H1 (cell line): ENCODE data around the gene NFAM1. TPM values are rescaled to one million over a fixed set of nuclear protein-coding genes. Genes with fewer than 3 reads are reported as not detected.
A peak's percentile ranks its signal among the peaks of the same experiment; 100 is the strongest.

ENCODE experiments used
- CTCF ChIA-PET: fragments of 300-600 bp; sonication (Branson Sonifier 250); formaldehyde crosslinking; loops from one replicate; lab custom pipeline; 2021; ENCODE audit not compliant: partially characterized antibody; lab: Charles Lee
- POLR2A ChIA-PET: fragments of 300-600 bp; sonication (Branson Sonifier 250); formaldehyde crosslinking; loops from one replicate; lab custom pipeline; 2021; ENCODE audit warnings: inconsistent platforms; ENCODE audit not compliant: partially characterized antibody; lab: Charles Lee
- DNase-seq, 2 experiments: peaks; one replicate each; pipeline versions ENCODE4 v3.0.0 to v3.0.0-alpha.2; 2010 to 2022; ENCODE audit warnings: low spot score in 2 of 2, low read depth in 1 of 2, mixed read lengths in 1 of 2
- FAIRE-seq: peaks from 2 replicates; lab custom pipeline; 2011; peaks lifted over from hg19 to GRCh38; lab: Jason Lieb, UNC
- H2AFZ ChIP-seq: 2 replicates; pipeline ENCODE4 v1.8.1; 2012; ENCODE audit warnings: low read length, inconsistent platforms
- H2AK5ac ChIP-seq: 2 replicates; pipeline ENCODE4 v1.6.1; 2013; ENCODE audit warnings: low read depth, low read length
- H2BK120ac ChIP-seq: replicated peaks from 2 replicates; pipeline ENCODE3; 2013; ENCODE audit warnings: low read depth, low read length, inconsistent platforms
- H2BK12ac ChIP-seq: 2 replicates; pipeline ENCODE4 v1.6.1; 2013; ENCODE audit warnings: low read depth, low read length
- H2BK15ac ChIP-seq: 2 replicates; pipeline ENCODE4 v1.6.1; 2013; ENCODE audit warnings: low read length
- H2BK20ac ChIP-seq: 2 replicates; pipeline ENCODE4 v1.6.1; 2013; ENCODE audit warnings: low read length
- H2BK5ac ChIP-seq: 2 replicates; pipeline ENCODE4 v1.6.1; 2013; ENCODE audit warnings: low read depth, low read length
- H3K14ac ChIP-seq: 2 replicates; pipeline ENCODE4 v1.6.1; 2013; ENCODE audit warnings: inconsistent platforms; ENCODE audit not compliant: insufficient read length
- H3K18ac ChIP-seq: 2 replicates; pipeline ENCODE4 v1.6.1; 2013; ENCODE audit warnings: low read length; ENCODE audit errors: extremely low read depth
- H3K23ac ChIP-seq: 2 replicates; pipeline ENCODE4 v1.6.1; 2013; ENCODE audit warnings: inconsistent platforms; ENCODE audit not compliant: insufficient read length
- H3K23me2 ChIP-seq: 2 replicates; pipeline ENCODE4 v1.6.1; 2013; ENCODE audit warnings: low read depth, low read length
- H3K27ac ChIP-seq: 2 replicates; pipeline ENCODE4 v1.6.1; 2011; ENCODE audit warnings: low read depth, low read length, inconsistent platforms
- H3K27me3 ChIP-seq, 4 experiments: replicated peaks in 1 of 4; 1 replicate in 1 of 4; 2 replicates in 3 of 4; pipeline versions ENCODE4 v1.6.1 to v1.8.1; 2011 to 2013; ENCODE audit warnings: low read length in 3 of 4, mild to moderate bottlenecking in 3 of 4, inconsistent platforms in 2 of 4, mixed read lengths in 2 of 4, moderate library complexity in 1 of 4; ENCODE audit not compliant: control insufficient read depth in 3 of 4, insufficient read depth in 3 of 4; ENCODE audit errors: extremely low read depth in 1 of 4
- H3K36me3 ChIP-seq, 4 experiments: 2 replicates each; pipeline versions ENCODE4 v1.6.1 to v1.8.1; 2011 to 2013; ENCODE audit warnings: mild to moderate bottlenecking in 4 of 4, low read length in 3 of 4, moderate library complexity in 2 of 4, control low read depth in 1 of 4, inconsistent platforms in 1 of 4; ENCODE audit not compliant: insufficient read depth in 4 of 4, control insufficient read depth in 2 of 4
- H3K4ac ChIP-seq: replicated peaks from 2 replicates; pipeline ENCODE3; 2013; ENCODE audit warnings: low read length, low read depth, mixed read lengths, inconsistent platforms; ENCODE audit not compliant: insufficient read length
- H3K4me1 ChIP-seq, 4 experiments: replicated peaks in 1 of 4; 1 replicate in 1 of 4; 2 replicates in 3 of 4; pipeline versions ENCODE4 v1.6.1 to v1.8.1; 2011 to 2013; ENCODE audit warnings: low read length in 3 of 4, inconsistent platforms in 2 of 4, mixed read lengths in 1 of 4; ENCODE audit not compliant: insufficient read depth in 4 of 4, control insufficient read depth in 3 of 4
- H3K4me2 ChIP-seq, 2 experiments: 2 replicates each; pipeline versions ENCODE4 v1.6.1 to v1.8.1; 2011 to 2013; ENCODE audit warnings: low read depth in 2 of 2, low read length in 2 of 2, control low read depth in 1 of 2, inconsistent platforms in 1 of 2, mild to moderate bottlenecking in 1 of 2; ENCODE audit not compliant: insufficient read depth in 1 of 2
- H3K4me3 ChIP-seq, 4 experiments: fragments of 200-600, 300-600 bp in 1 of 4; sonication (generic), shearing (Covaris generic), sonication (Bioruptor Twin) in 1 of 4; 2 replicates each; pipeline versions ENCODE4 v1.5.1 to v1.8.1; 2011 to 2016; ENCODE audit warnings: low read length in 4 of 4, low read depth in 3 of 4, control low read depth in 2 of 4, inconsistent platforms in 2 of 4, mild to moderate bottlenecking in 2 of 4, mixed read lengths in 1 of 4, moderate library complexity in 1 of 4; ENCODE audit not compliant: insufficient read depth in 2 of 4; ENCODE audit errors: extremely low read depth in 1 of 4
- H3K56ac ChIP-seq: replicated peaks from 2 replicates; pipeline ENCODE3; 2013; ENCODE audit warnings: low read depth, mild to moderate bottlenecking, mixed read lengths, low read length, inconsistent platforms; ENCODE audit not compliant: insufficient read length
- H3K79me1 ChIP-seq: 2 replicates; pipeline ENCODE4 v1.6.1; 2013; ENCODE audit warnings: low read depth, low read length, control low read depth
- H3K79me2 ChIP-seq, 2 experiments: 2 replicates each; pipeline versions ENCODE4 v1.6.1 to v1.8.1; 2012 to 2013; ENCODE audit warnings: low read length in 2 of 2, mild to moderate bottlenecking in 2 of 2, inconsistent platforms in 1 of 2; ENCODE audit not compliant: insufficient read depth in 2 of 2, control insufficient read depth in 1 of 2
- H3K9ac ChIP-seq, 4 experiments: replicated peaks in 1 of 4; 1 replicate in 1 of 4; 2 replicates in 3 of 4; pipeline versions ENCODE4 v1.6.1 to v1.8.1; 2011 to 2013; ENCODE audit warnings: low read depth in 3 of 4, low read length in 3 of 4, control low read depth in 2 of 4, mild to moderate bottlenecking in 2 of 4, moderate library complexity in 2 of 4, inconsistent platforms in 1 of 4; ENCODE audit errors: extremely low read depth in 1 of 4
- H3K9me3 ChIP-seq, 2 experiments: 2 replicates each; pipeline versions ENCODE4 v1.6.1 to v1.8.1; 2012 to 2013; ENCODE audit warnings: mild to moderate bottlenecking in 2 of 2, moderate library complexity in 2 of 2, control low read depth in 1 of 2, inconsistent platforms in 1 of 2, low read depth in 1 of 2, low read length in 1 of 2, mixed read lengths in 1 of 2; ENCODE audit not compliant: insufficient read depth in 2 of 2
- H4K20me1 ChIP-seq, 2 experiments: replicated peaks in 1 of 2; 2 replicates each; pipeline versions ENCODE3 to v1.8.1; 2011 to 2013; ENCODE audit warnings: inconsistent platforms in 2 of 2, low read length in 2 of 2, mild to moderate bottlenecking in 1 of 2; ENCODE audit not compliant: insufficient read depth in 2 of 2, control insufficient read depth in 1 of 2
- H4K5ac ChIP-seq: 2 replicates; pipeline ENCODE4 v1.6.1; 2013; ENCODE audit warnings: low read length, low read depth, mixed read lengths, inconsistent platforms; ENCODE audit not compliant: insufficient read length
- H4K8ac ChIP-seq: 2 replicates; pipeline ENCODE4 v1.8.0; 2013; ENCODE audit warnings: mild to moderate bottlenecking, moderate library complexity, low read length, inconsistent platforms; ENCODE audit not compliant: insufficient read depth; ENCODE audit errors: extremely low read depth
- H4K91ac ChIP-seq: replicated peaks from 2 replicates; pipeline ENCODE3; 2013; ENCODE audit warnings: low read length, mixed read lengths, inconsistent platforms; ENCODE audit not compliant: insufficient read length
- ASH2L ChIP-seq: fragments of 200-600, 300-600 bp; sonication (generic); IDR thresholded peaks from one replicate; pipeline ENCODE4 v1.7.1; 2017; ENCODE audit warnings: low read length
- EP300 ChIP-seq, 2 experiments: IDR thresholded peaks; 1 replicate in 1 of 2; 2 replicates in 1 of 2; pipeline ENCODE4 v1.6.1; 2011 to 2012; ENCODE audit warnings: low read depth in 2 of 2, low read length in 2 of 2, mild to moderate bottlenecking in 2 of 2, borderline replicate concordance in 1 of 2, inconsistent platforms in 1 of 2, moderate library complexity in 1 of 2
- GABPA ChIP-seq: IDR thresholded peaks from 2 replicates; pipeline ENCODE4 v1.6.1; 2011; ENCODE audit warnings: mild to moderate bottlenecking, low read length, moderate library complexity, borderline replicate concordance; ENCODE audit not compliant: insufficient read depth
- HDAC2 ChIP-seq, 2 experiments: fragments of 300-600 bp in 1 of 2; sonication (generic) in 1 of 2; IDR thresholded peaks; 2 replicates each; pipeline ENCODE4 v1.6.1; 2011 to 2012; ENCODE audit warnings: low read depth in 2 of 2, low read length in 2 of 2, mild to moderate bottlenecking in 2 of 2, moderate library complexity in 2 of 2, borderline replicate concordance in 1 of 2, inconsistent platforms in 1 of 2
- MAFK ChIP-seq: IDR thresholded peaks from 2 replicates; pipeline ENCODE4 v1.6.1; 2012; ENCODE audit warnings: low read depth, mild to moderate bottlenecking, improper control_type of control experiment, low read length
- POLR2A ChIP-seq, 2 experiments: IDR thresholded peaks; 1 replicate in 1 of 2; 2 replicates in 1 of 2; pipeline ENCODE4 v1.6.1; 2011; ENCODE audit warnings: low read depth in 2 of 2, low read length in 2 of 2, mild to moderate bottlenecking in 2 of 2; ENCODE audit errors: control extremely low read depth in 1 of 2
- RFX5 ChIP-seq: IDR thresholded peaks from 2 replicates; pipeline ENCODE4 v1.6.1; 2011; ENCODE audit warnings: low read depth, low read length, improper control_type of control experiment, borderline replicate concordance
- RNF2 ChIP-seq: fragments of 200-900, 300-1000 bp; sonication (generic); IDR thresholded peaks from 2 replicates; pipeline ENCODE4 v1.7.1; 2016; ENCODE audit warnings: borderline replicate concordance, low read depth, mild to moderate bottlenecking, antibody characterized with exemption, low read length; ENCODE audit not compliant: poor library complexity, severe bottlenecking; ENCODE audit errors: missing control alignments
- SAP30 ChIP-seq: fragments of 300-600 bp; sonication (generic); IDR thresholded peaks from 2 replicates; pipeline ENCODE4 v1.7.1; 2012; ENCODE audit warnings: low read length, moderate library complexity, mild to moderate bottlenecking, inconsistent platforms; ENCODE audit not compliant: insufficient read depth, insufficient replicate concordance
- TAF1 ChIP-seq: IDR thresholded peaks from 2 replicates; pipeline ENCODE4 v1.6.1; 2011; ENCODE audit warnings: mild to moderate bottlenecking, low read depth, low read length
- TAF7 ChIP-seq: optimal IDR thresholded peaks from 2 replicates; pipeline ENCODE3; 2011; ENCODE audit warnings: low read depth, mild to moderate bottlenecking, inconsistent platforms, low read length, moderate library complexity, borderline replicate concordance
- WGBS, 2 experiments: shearing (Covaris generic) in 1 of 2; methylation state at CpG; one replicate each; pipeline versions ENCODE4 v1.1.6 to v1.1.7; 2013 to 2015; ENCODE audit warnings: low lambda C conversion rate in 2 of 2, mixed read lengths in 2 of 2, inconsistent platforms in 1 of 2, low coverage in 1 of 2, missing lambda C conversion rate in 1 of 2; ENCODE audit not compliant: insufficient replicate concordance in 2 of 2, insufficient coverage in 1 of 2, insufficient read length in 1 of 2; ENCODE audit errors: extremely low coverage in 1 of 2, missing lambda C conversion rate in 1 of 2; 5-methylcytosine and 5-hydroxymethylcytosine counted together
- polyA plus RNA-seq, 7 experiments: library from polyadenylated mRNA; depleted of rRNA in 3 of 7; stranded (reverse) in 5 of 7; unstranded in 2 of 7; fragments of >200 nt in 5 of 7; fragments of 200-250 nt in 2 of 7; gene quantifications; 1 replicate in 5 of 7; 2 replicates in 1 of 7; 4 replicates in 1 of 7; pipeline versions ENCODE4 v1.2.1 to v1.2.3, GENCODE V29; 2011 to 2013; ENCODE audit warnings: missing spikeins in 2 of 7, mixed read lengths in 2 of 7
- total RNA-seq: library from RNA; stranded (reverse); fragmentation: NEBNext Ultra II Directional; extraction: Animal tissue kit (Norgen Biotek cat#: 25700); gene quantifications from 2 replicates; pipeline ENCODE4 v1.2.1, GENCODE V29; 2021
- TF ChIP-seq, protein P1 (sequence below): IDR thresholded peaks from 2 replicates; pipeline ENCODE4 v1.6.1; 2012; ENCODE audit warnings: inconsistent platforms

NFAM1 gene
- total and polyA plus RNA-seq, 2 of the 8 experiments (the other 6 are each of a cell fraction or from before 2014, with no cell fraction given), result 0.62 to 0.73 TPM

DNA sequence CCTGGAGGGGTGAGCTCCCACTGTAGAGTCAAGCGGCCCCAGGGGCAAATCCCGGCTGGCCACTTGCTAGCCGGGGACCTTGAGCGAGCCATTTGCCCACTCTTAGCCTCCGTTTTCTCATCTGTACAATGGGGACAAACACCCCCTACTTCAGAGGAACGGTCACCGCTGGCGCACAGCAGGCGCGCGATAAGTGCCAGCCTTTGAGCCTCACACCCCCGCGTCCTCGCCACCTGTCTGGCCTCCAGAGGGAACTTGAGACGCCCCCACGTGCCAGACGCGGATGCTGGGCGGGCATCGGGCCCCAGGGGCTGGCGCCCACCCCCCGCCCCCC lies 89.1 kb downstream of the NFAM1 start:
- Histone ChIP-seq H4K5ac (no peak overlapping the region), H3K14ac (no peak overlapping the region), H3K79me1 (peaks cover 3% of the 10 kb centered on the region; the same call in 1 of the 2 replicates), H4K8ac (no peak overlapping the region; the same call in 1 of the 2 replicates), H3K27me3 (peaks cover 0 to 29% (median 18%) of the 10 kb centered on the region in 4 experiments; a peak in 5 of 7 replicates), H2BK5ac (no peak overlapping the region), H2BK20ac (no peak overlapping the region), H3K9ac (no peak overlapping the region), H3K4me1 (peaks cover 0 to 29% (median 17%) of the 10 kb centered on the region in 4 experiments; a peak in 6 of 7 replicates), H3K27ac (no peak overlapping the region), H2BK15ac (no peak overlapping the region), H3K9me3 (no peaks in the 10 kb centered on the region), H4K91ac (no peak overlapping the region), H4K20me1 (peaks cover 1 to 2% of the 10 kb centered on the region in 2 experiments), H3K79me2 (peaks cover 0 to 9% of the 10 kb centered on the region in 2 experiments; a peak in 1 of 4 replicates), H2BK12ac (0 out of 2 replicates have a peak overlapping the region, but pooled peaks have one; percentile 17), H3K23ac (no peak overlapping the region), H3K4me3 (peak overlapping the region; percentile 35 to 49 (median 44); a peak in 7 of 8 replicates), H3K23me2 (peaks cover 5% of the 10 kb centered on the region; the same call in 1 of the 2 replicates), H2AK5ac (no peak overlapping the region), H3K56ac (no peak overlapping the region), H3K18ac (no peak overlapping the region; the same call in 1 of the 2 replicates), H3K4me2 (peak overlapping the region; percentile 38 to 63), H2BK120ac (no peak overlapping the region), H3K4ac (no peak overlapping the region), H3K36me3 (no peaks in the 10 kb centered on the region), H2AFZ (no peak overlapping the region)
- ChIA-PET POLR2A (interaction anchor here (0.8 to 1.9 kb wide), 3 partner anchors 25 to 89 kb away, joined by 3 to 7 read pairs (median 4); partner anchors contain the start of gene NFAM1), CTCF (interaction anchor here (0.6 to 3.3 kb wide), 3 partner anchors 57 to 112 kb away, joined by 3 to 20 read pairs (median 3); no protein-coding TSS in a partner anchor)
- FAIRE-seq (no peak), DNase-seq (no peak)
- WGBS, 2 experiments, result 47% methylated on average over 11 of the region's 22 CpGs; no CpG with 5 or more reads in 1 of the 2 experiments
- no peak for TF ChIP-seq RNF2
- no peak for TF ChIP-seq MAFK
- TF ChIP-seq ASH2L, result no peak
- no peak for TF ChIP-seq RFX5
- TF ChIP-seq, protein P1, sequence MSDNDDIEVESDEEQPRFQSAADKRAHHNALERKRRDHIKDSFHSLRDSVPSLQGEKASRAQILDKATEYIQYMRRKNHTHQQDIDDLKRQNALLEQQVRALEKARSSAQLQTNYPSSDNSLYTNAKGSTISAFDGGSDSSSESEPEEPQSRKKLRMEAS, result peak; percentile 44; the same call in 1 of the 2 replicates
- no peak for TF ChIP-seq TAF7
- TF ChIP-seq EP300 (IDR thresholded peaks at IDR 0.05; ENCODE audit: borderline replicate concordance in 1 of 2, low read depth in 2 of 2, low read length in 2 of 2), result no peak
- TF ChIP-seq SAP30, result no peak
- TF ChIP-seq HDAC2 (IDR thresholded peaks at IDR 0.05; ENCODE audit: borderline replicate concordance in 1 of 2, low read depth in 2 of 2, low read length in 2 of 2), result peak in 1 of 2 experiments; percentile 94; a peak in 1 of 4 replicates
- no peak for TF ChIP-seq TAF1
- TF ChIP-seq GABPA, result no peak
- no peak for TF ChIP-seq POLR2A (IDR thresholded peaks at IDR 0.05; ENCODE audit: control extremely low read depth in 1 of 2, low read depth in 2 of 2, low read length in 2 of 2)
